ENCODE results near the gene RUVBL1. TPM values are rescaled to one million over a fixed set of nuclear protein-coding genes. Genes with fewer than 3 reads are reported as not detected.

RUVBL1 gene
- total RNA-seq, 1 donor from 2014 or later = 27.2 TPM

DNA sequence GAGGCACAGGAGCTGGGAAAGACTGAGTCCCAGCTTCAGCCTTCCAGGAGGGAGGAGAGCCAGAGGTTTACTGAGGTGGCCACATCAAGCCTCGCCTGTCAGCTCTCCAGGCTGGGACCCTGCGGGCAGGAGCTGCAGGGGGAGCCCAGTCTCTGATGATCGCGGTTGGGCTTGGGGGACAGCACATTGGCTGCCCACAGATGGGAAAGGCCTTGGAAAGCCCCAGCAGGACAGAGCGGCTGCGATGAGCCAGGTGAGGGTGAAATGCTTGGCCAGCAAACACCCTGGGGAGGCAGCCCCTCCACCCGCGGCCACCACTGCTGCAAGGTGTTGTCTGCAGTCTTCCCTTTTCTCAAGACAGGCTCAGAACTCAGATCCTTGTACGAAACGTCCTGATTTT lies 40.2 kb downstream of the RUVBL1 start:
- no peak for DNase-seq

DNA sequence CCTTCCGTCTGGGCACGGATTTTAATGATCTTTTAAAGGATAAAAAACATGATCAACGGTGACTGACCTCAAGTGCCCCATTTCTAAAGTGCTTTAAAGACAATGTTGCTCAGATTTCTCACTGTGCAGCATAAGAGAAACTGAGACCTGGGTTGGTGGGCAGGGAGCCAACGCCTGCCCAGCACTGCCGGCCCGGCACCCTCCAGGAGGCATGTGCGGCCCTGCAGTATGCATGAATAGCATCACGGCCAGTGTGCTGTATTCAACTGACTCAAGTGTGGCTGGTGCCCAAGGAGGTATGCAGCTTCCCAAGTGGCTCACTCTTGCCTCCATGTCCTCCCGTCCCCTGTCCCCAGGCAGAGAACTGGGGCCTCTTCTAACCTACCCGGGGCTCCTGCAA lies 41.1 kb downstream of the RUVBL1 start:
- DNase-seq = no peak

DNA sequence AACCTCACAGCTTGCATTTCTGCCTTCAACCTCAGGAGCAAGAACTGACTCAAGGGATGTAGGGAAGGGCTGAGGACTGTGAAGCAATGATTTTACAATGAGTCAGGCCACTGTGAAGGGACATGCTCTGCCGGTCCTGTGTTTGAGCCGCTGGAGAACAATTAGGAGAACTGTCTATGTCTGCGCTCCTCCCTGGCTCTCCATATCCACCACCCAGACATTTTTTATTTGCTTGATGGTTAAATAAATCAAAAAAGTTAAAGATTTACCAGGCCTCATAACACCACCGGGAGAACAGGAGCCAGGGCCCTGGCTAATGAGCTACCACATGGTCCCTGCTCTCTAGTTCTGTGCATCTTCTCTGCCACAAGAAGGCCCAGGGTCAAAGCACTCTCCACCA lies 41.8 kb downstream of the RUVBL1 start:
- DNase-seq = no peak

DNA sequence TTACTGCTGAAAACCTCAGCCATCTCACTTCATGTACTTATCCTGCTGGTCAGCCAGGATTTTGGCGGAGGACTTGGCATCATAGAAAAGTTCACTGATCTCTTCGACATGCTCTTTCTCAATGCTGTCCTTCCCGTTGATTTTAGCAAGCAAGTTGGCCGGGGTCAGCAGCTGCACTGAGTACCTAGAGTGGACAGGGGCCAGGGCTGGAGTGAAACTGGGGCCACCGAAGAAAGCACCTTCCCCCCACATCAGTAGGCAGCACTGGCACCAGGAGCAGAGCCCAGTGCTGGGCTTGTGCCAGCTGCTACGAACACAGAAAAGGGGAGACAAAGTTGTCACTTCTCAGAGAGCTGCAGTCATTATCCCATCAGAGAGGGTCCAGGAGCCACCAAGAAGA lies 42.4 kb downstream of the RUVBL1 start:
- DNase-seq = no peak

- DNase-seq = no peak
Observed at GRCh38 chr3:128080323-128081080, 43.1 kb downstream of the RUVBL1 start.

DNA sequence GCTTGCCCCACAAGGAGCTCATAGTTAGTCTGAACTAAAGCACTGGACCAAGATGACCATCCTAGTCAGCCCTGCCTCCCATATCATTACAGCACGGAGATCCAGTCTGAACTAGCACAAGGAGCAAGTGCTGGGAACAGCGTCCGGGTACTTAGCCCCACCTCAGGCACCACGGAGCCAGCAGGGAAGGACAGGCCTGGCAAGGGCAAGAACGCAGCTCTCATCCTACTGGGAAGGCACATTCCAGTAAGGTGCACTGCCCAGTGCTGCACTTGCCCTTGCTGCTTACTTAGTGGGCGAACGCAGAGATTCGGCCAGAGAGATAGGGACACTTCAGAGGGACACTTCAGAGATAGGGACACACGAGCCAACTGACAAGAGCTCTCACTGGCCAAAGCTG lies 43.8 kb downstream of the RUVBL1 start:
- no peak for DNase-seq

DNA sequence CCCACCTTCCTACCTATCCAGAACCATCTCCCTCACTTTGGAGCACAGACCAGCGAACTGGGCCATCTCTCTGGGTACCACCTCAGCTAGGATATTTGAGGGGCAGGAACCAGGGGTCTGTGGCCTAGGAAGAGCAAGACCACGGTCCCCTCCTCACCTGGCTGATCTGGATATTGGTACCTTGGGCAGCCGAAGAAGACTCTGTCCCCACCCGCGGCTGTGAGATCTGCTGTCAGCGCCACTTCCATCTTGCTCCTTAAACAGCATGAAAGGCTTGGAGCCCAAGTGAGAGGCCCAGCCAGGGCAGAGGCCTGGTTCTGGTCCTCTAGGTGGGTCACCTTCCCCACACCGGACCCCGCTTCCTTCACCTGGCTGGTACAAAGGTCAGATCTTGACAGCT lies 44.7 kb downstream of the RUVBL1 start:
- DNase-seq = no peak

DNA sequence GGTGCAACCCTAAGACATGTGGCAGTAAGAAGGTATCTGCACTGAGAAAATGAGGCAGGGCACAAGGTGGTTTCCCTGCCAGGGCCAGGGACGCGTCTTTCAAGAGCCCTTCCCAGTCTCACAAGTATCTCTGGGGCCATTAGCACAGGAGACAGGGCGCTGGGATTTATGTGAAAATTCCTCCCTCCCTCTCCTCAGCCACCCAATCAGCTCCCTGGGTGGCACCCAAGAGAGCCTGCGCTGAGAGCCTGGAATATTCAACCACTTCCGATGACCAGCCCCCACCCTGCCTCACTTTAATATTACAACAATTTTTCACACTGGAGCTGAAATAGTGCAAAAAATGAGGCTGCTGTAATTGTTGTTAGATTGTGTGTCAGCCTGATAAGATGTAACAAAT lies 45.3 kb downstream of the RUVBL1 start:
- DNase-seq = no peak

DNA sequence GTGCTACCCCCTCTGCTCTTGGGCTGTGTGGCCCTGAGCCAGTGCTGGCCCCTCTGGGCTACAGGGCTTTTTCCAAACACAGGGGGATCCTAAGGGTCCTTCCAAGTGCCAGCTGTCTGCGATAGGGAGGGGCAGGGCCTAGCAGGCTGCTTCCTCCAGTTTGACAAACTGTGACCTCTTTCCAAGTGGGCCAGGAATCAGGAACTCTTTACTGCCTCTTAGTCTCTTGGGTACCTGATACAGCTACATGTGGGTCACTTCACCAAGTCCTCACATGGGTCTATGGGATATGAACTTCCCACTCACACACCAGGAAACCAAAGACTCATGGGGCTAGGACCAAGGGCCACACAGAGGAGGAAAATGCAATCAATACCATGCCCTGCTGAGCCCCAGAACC lies 45.9 kb downstream of the RUVBL1 start:
- DNase-seq = no peak

DNA sequence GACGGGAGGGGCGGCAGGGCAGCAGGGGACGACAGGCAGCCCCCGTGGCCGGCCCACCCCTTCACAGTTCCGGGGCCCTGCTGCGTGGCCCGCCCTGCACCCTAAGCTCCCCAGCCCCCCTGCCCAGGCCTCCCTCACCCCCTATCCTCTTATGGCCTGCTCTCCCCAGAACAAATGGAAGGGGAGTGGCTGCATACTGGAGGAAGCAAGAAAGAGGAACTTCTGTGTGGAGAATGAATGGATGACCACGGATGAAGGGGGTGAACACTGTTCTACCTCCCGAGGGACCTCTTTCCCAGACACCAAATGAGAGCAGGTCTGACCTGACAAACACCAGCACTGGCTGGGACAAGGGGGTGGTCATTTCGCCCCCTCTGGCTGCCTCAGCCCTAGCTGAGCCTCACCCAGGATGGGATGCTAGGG lies 46.4 kb downstream of the RUVBL1 start:
- no peak for DNase-seq

- DNase-seq = no peak
Observed at GRCh38 chr3:128076483-128077201, 47.0 kb downstream of the RUVBL1 start.

- DNase-seq = peak; percentile 71
Observed at GRCh38 chr3:128075522-128076482, 47.8 kb downstream of the RUVBL1 start.

DNA sequence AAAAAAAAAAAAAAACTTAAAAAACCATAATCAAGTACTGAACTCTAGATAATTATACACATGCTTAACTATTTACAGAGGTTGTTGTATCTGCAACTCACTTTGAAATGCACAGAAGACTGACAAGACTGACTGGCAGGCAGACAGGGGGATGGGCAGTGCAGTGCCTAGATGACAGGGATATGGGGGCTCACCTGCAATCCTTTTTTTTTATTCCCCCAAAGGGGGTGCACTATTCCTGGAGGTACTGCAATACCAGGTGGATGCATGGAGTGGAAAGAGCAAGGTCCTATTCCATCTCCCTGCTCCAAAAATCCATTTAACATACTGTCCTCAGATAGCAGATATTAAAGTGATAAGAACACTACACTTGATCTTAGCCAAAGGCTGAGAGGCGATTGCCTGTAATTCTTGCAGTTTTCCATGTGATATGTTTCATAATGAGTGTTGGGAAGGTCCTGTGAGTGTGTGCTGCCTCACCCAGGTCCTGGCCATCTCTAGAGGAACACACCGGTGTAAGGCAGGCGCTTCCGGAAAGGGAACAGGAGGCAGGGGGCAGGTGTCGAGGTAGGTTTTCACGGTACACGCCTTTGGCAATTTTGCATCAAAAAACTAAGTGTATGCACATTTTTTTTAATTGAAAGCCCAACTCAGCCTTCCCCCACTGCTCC lies 48.6 kb downstream of the RUVBL1 start:
- DNase-seq = no peak

GRCh38 chr3:128073807-128074206 lies 49.8 kb downstream of the RUVBL1 start:
- DNase-seq = no peak

- DNase-seq = no peak
Observed at GRCh38 chr3:128073185-128073725, 50.4 kb downstream of the RUVBL1 start.

DNA sequence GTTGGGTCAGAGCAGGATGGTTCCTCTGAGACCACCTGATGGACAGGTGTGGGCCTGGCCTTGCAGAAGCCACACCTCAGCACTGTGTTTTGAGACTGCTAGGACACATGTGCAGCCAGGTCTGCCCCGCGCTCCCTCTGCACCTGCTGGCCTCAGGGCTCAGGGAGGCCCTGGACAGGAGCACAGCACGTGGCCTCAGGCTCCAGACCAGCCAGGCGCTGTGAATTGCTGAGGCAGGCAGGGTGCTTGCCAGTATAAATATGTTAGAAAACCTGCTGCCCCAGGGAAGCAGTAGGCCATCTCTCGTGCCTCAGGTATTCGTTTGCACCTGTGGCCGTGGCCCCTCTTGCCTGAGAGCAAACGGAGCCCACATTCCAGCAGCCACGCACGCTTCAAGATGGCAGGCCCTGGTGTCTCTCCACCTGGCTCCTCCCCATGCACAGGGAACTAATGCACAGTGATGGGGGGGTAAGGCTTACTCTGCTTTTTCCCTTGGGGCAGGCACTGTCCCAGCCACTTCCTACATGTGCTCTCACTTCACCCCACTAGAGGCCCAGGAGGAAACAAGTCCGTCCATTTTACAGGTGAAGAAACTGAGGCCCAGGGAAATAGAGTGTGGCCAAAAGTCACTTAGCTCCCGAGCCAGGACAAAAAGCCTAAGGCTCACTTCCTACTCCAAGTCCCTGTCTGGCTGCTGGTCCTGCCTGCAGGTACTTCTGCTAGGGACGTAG lies 51.0 kb downstream of the RUVBL1 start:
- DNase-seq = no peak

DNA sequence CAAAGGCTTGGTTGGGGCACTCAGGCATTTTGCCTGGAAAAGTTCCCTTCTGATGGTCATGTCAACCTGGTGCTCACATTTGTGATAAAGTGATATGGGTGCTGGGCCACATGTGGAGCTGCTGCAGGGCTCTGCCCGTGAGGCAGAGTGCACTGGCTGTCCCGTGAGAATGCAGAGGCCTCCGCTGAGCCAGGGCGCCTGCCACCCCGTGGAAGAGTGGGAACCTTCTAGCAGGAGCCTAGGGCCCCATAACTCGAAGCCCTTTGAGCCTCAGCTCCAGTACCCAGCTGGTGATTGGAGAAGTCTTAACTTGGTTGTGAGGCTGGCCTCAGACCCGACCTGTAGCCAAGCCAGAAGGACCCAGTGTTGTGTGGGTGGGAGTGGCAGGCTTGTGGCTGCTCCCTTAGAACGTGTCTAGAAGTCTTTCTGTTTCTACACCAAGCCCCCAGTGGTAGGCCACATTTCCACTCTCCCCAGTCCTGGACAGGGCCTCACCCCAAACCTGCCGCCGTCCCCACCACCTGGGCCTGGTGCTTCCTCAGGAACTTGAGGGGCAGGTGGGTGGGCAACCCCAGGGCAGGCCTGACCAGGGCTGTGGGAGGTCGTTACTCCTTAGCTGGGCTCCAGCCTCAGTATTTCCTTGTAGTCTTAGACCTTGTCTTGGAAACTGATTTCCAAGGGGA lies 51.7 kb downstream of the RUVBL1 start:
- DNase-seq = no peak

DNA sequence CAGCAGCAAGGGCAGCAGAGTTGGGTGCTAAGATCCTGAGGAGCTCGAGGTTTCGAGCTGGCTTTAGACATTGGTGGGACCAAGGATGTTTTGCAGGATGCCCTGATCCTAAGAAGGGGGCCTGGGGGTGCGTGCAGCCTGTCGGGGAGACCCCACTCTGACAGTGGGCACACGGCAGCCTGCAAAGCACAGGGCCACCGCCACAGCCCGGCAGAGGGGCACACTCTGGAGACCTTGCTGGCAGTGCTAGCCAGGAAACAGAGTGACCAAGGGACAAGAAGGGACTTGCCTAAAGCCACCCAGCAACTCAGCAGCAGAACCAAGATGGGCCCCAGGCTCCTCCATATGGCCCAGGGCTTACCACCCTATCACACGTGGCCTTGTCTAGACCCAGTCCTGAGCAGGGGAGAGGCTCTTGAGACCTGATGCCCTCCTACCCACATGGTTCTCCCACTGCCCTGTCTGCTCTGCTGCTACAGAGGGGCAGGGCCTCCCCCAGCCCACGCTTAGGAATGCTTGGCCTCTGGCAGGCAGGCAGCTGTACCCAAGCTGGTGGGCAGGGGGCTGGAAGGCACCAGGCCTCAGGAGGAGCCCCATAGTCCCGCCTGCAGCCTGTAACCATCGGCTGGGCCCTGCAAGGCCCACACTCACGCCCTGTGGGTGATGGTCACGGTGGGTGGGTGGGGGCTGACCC lies 52.6 kb downstream of the RUVBL1 start:
- DNase-seq = no peak

DNA sequence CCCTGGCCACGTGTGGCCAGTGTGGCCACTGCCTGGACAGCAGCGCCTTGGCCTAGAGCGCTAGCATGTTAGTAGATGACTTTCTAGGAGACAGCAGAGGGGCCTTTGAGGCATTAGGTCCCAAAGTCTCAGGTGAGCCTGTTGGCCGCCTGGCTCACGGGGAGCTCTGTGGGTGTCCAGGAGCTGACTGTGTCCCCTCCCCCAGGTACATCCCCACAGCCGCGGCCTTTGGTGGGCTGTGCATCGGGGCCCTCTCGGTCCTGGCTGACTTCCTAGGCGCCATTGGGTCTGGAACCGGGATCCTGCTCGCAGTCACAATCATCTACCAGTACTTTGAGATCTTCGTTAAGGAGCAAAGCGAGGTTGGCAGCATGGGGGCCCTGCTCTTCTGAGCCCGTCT lies 54.3 kb downstream of the RUVBL1 start:
- DNase-seq = no peak

DNA sequence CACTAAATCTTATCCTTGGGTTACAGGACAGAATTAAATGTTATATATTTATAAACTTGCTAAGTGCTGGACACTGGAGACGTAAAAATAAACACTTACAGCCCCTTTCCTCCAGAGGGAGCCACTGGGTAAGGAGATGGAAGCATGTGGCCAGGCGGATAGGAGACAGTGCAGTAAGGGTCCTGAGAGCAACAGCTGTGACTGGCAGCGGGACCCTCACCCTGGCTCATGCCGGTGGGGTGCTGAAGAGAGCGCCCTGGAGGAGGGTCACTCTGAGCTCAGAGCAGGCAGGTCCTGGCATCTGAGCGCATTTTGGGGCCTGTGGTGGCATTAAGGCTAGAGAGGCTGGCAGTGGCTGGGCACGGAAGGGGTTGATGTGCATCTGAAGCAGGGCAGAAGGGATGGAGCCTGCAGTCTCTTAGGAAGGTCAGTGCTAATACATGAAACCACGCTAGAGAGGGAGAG lies 55.4 kb downstream of the RUVBL1 start:
- no peak for DNase-seq

All from skin of body (tissue), 2 donors.